PC-3 (cell line): Measurements from ENCODE around the gene GRIK5.

Source experiments
- CTCF ChIP-seq: fragments of 300-600 bp; sonication (generic); conservative IDR thresholded peaks from 2 replicates; pipeline ENCODE4 v1.5.1; 2017; ENCODE audit warnings: antibody characterized with exemption, low read depth, mild to moderate bottlenecking, low read length
- EZH2 ChIP-seq: fragments of 300-600 bp; sonication (generic); IDR thresholded peaks from one replicate; pipeline ENCODE4 v1.6.1; 2017; ENCODE audit warnings: antibody characterized with exemption, mild to moderate bottlenecking, low read length; ENCODE audit not compliant: unreplicated experiment

GRCh38 chr19:42079276-42079669, 9.3 kb upstream of the GRIK5 start:
- no peak for TF ChIP-seq EZH2
- TF ChIP-seq CTCF = no peak
